Left lung (tissue), 10 donors: ENCODE results near the gene KDM2A. TPM values are rescaled to one million over a fixed set of nuclear protein-coding genes. Genes with fewer than 3 reads are reported as not detected.
A peak's percentile ranks its signal among the peaks of the same experiment; 100 is the strongest.

Experiments
- ATAC-seq: fragments of 200-7000 bp; cut with Tn5 transposase; one replicate; pipeline ENCODE4 v1.9.1; 2020; ENCODE audit warnings: moderate library complexity
- DNase-seq, 4 donors: peaks; one replicate each; pipeline ENCODE4 v3.0.0-alpha.2; 2013 to 2020
- H3K27ac ChIP-seq, 2 donors: fragments of 200-600 bp; sonication (generic) in 1 of 2; one replicate each; pipeline versions ENCODE4 v1.5.0 to v1.8.0; 2020 to 2021
- H3K27me3 ChIP-seq, 2 donors: fragments of 200-600 bp; sonication (generic) in 1 of 2; one replicate each; pipeline versions ENCODE4 v1.5.0 to v1.8.0; 2020 to 2021
- H3K36me3 ChIP-seq, 2 donors: fragments of 200-600 bp; sonication (generic) in 1 of 2; one replicate each; pipeline versions ENCODE4 v1.5.0 to v1.8.0; 2020 to 2021
- H3K4me1 ChIP-seq, 2 donors: fragments of 200-600 bp; one replicate each; pipeline ENCODE4 v1.8.0; 2021
- H3K4me3 ChIP-seq, 2 donors: fragments of 200-600 bp; sonication (generic) in 1 of 2; one replicate each; pipeline versions ENCODE4 v1.5.0 to v1.8.0; 2020 to 2021; ENCODE audit warnings: mild to moderate bottlenecking in 1 of 2
- H3K9me3 ChIP-seq, 2 donors: fragments of 200-600 bp; sonication (generic) in 1 of 2; one replicate each; pipeline versions ENCODE4 v1.5.0 to v1.8.0; 2020 to 2021
- intact Hi-C, 2 donors: fragments of 100-400 bp; cut with DNase I; formaldehyde crosslinking; loops; one replicate each; pipeline versions ENCODE4 v1.11.2 to v1.14.2; 2022
- polyA plus RNA-seq, 6 donors: library from polyadenylated mRNA; unstranded; fragments of 120-200 nt; gene quantifications; one replicate each; pipeline ENCODE4 v1.2.1, GENCODE V29; 2013; ENCODE audit not compliant: insufficient read length in 6 of 6
- total RNA-seq, 2 donors: library from RNA; stranded (reverse); fragmentation: NEBNext Ultra II Directional; extraction: Animal tissue kit (Norgen Biotek cat#: 25700); gene quantifications; one replicate each; pipeline ENCODE4 v1.2.1, GENCODE V29; 2021
- TF ChIP-seq, protein P1 (sequence below), 2 donors: fragments of 200-600 bp; sonication (generic) in 1 of 2; IDR thresholded peaks; one replicate each; pipeline versions ENCODE4 v1.5.0 to v1.8.0; 2021; ENCODE audit warnings: antibody characterized with exemption in 2 of 2
- donor health status: DM: no; HTN: yes; CAD: no.
- donor health status: DM: no; HTN: no; CAD: no.

The KDM2A gene
- total and polyA plus RNA-seq, 8 donors, result 71.0 to 87.0 (median 80.3) TPM

GRCh38 chr11:67178421-67178820, 59.4 kb downstream of the KDM2A start:
- TF ChIP-seq, protein P1, sequence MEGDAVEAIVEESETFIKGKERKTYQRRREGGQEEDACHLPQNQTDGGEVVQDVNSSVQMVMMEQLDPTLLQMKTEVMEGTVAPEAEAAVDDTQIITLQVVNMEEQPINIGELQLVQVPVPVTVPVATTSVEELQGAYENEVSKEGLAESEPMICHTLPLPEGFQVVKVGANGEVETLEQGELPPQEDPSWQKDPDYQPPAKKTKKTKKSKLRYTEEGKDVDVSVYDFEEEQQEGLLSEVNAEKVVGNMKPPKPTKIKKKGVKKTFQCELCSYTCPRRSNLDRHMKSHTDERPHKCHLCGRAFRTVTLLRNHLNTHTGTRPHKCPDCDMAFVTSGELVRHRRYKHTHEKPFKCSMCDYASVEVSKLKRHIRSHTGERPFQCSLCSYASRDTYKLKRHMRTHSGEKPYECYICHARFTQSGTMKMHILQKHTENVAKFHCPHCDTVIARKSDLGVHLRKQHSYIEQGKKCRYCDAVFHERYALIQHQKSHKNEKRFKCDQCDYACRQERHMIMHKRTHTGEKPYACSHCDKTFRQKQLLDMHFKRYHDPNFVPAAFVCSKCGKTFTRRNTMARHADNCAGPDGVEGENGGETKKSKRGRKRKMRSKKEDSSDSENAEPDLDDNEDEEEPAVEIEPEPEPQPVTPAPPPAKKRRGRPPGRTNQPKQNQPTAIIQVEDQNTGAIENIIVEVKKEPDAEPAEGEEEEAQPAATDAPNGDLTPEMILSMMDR (IDR thresholded peaks at IDR 0.05), result no peak
- no peaks in the 10 kb centered on the region for H3K27me3 ChIP-seq
- peaks cover 0 to 37% of the 10 kb centered on the region in 2 donors for H3K36me3 ChIP-seq
- H3K4me1 ChIP-seq, result peaks cover 0 to 9% of the 10 kb centered on the region in 2 donors
- intact Hi-C loops, result no loop called here
- H3K27ac ChIP-seq, result no peak overlapping the region
- ATAC-seq, result no peak
- H3K4me3 ChIP-seq, result no peak overlapping the region
- H3K9me3 ChIP-seq, result no peaks in the 10 kb centered on the region
- no peak for DNase-seq

DNA sequence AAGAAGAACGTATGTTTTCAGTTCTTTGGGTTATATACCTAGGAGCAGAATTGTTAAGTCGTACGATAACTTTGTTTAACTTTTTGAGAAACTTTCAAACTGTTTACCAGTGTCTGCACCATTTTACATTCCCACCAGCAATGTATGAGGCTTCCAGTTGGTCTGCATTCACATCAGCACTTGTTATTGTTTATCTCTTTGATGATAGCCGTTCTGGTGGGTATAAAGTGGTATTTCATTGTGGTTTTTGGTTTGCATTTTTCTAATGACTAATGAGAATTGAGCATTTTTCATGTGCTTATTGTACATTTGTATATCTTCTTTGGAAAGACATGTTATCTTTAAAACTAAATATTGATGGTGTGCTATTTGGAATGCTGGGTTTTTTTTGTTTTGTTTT, 59.8 kb downstream of the KDM2A start:
- Histone ChIP-seq H3K27me3 (no peaks in the 10 kb centered on the region), H3K36me3 (peaks cover 0 to 41% of the 10 kb centered on the region in 2 donors), H3K4me1 (peaks cover 0 to 8% of the 10 kb centered on the region in 2 donors), H3K9me3 (no peaks in the 10 kb centered on the region), H3K27ac (no peak overlapping the region), H3K4me3 (no peak overlapping the region)
- TF ChIP-seq, protein P1 (IDR thresholded peaks at IDR 0.05), result no peak
- ATAC-seq (no peak), DNase-seq (no peak)
- intact Hi-C loops, result no loop called here

DNA sequence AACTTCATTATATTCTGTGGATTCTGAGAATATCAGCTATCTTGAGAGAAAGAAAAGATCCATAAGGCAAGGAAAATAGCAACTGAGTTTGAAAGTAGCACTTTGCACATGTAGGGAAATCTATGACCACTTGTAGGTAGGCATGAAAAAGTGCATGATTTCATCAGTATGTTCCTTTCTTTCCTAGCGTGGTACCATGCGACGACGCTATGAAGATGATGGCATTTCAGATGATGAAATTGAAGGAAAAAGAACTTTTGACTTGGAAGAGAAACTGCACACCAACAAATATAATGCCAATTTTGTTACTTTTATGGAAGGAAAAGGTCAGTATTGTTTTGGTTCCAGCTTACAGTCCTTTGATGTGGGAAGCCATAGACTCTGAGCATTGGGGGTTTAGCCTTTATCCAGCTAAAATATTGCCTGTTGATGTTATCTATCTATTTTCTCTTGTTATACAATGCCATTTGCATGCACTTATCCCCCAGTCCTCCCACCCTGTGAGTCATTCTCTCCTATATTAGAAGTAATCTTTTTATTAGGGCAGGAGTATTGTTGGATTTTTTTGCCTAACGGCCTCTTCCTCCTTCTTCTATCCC, 60.9 kb downstream of the KDM2A start:
- H3K4me3 ChIP-seq, result no peak overlapping the region
- ATAC-seq, result no peak
- TF ChIP-seq, protein P1 (IDR thresholded peaks at IDR 0.05), result no peak
- no peak overlapping the region for H3K27ac ChIP-seq
- intact Hi-C loops, result no loop called here
- H3K36me3 ChIP-seq, result peaks cover 0 to 52% of the 10 kb centered on the region in 2 donors
- no peaks in the 10 kb centered on the region for H3K9me3 ChIP-seq
- peaks cover 0 to 4% of the 10 kb centered on the region in 2 donors for H3K4me1 ChIP-seq
- no peak for DNase-seq
- H3K27me3 ChIP-seq, result no peaks in the 10 kb centered on the region

GRCh38 chr11:67194096-67194495, 75.0 kb downstream of the KDM2A start:
- Histone ChIP-seq H3K4me3 (no peak overlapping the region), H3K27ac (no peak overlapping the region), H3K36me3 (peaks cover 0 to 58% of the 10 kb centered on the region in 2 donors), H3K4me1 (peaks cover 0 to 31% of the 10 kb centered on the region in 2 donors), H3K27me3 (no peaks in the 10 kb centered on the region), H3K9me3 (no peaks in the 10 kb centered on the region)
- intact Hi-C loops, result no loop called here
- DNase-seq, result no peak
- TF ChIP-seq, protein P1 (IDR thresholded peaks at IDR 0.05), result no peak
- no peak for ATAC-seq

GRCh38 chr11:67195971-67196456, 77.0 kb downstream of the KDM2A start:
- H3K27me3 ChIP-seq, result no peaks in the 10 kb centered on the region
- H3K4me3 ChIP-seq, result no peak overlapping the region
- DNase-seq (no peak), ATAC-seq (no peak)
- H3K27ac ChIP-seq, result peak overlapping the region in 1 of 2 donors; percentile 59
- no peaks in the 10 kb centered on the region for H3K9me3 ChIP-seq
- peaks cover 0 to 31% of the 10 kb centered on the region in 2 donors for H3K4me1 ChIP-seq
- intact Hi-C loops, result no loop called here
- TF ChIP-seq, protein P1 (IDR thresholded peaks at IDR 0.05), result no peak
- H3K36me3 ChIP-seq, result peaks cover 0 to 62% of the 10 kb centered on the region in 2 donors
